NK-92 (cell line): ENCODE data around the gene RIN3.

Source experiments
- DNase-seq: peaks from one replicate; lab custom pipeline; 2025; ENCODE audit not compliant: unreplicated experiment; lab: John Stamatoyannopoulos, UW

RIN3 gene

GRCh38 chr14:92507174-92507768, 6.3 kb upstream of the RIN3 start:
- no peak for DNase-seq

- no peak for DNase-seq
These were observed 2.6 kb upstream of the RIN3 start for GRCh38 chr14:92510972-92511371.

GRCh38 chr14:92511453-92512238, 1.9 kb upstream of the RIN3 start:
- DNase-seq: no peak

GRCh38 chr14:92512807-92513203, 776 bp upstream of the RIN3 start:
- DNase-seq: no peak

- no peak for DNase-seq
These were observed 624 bp downstream of the RIN3 start for GRCh38 chr14:92513966-92514843.

DNA sequence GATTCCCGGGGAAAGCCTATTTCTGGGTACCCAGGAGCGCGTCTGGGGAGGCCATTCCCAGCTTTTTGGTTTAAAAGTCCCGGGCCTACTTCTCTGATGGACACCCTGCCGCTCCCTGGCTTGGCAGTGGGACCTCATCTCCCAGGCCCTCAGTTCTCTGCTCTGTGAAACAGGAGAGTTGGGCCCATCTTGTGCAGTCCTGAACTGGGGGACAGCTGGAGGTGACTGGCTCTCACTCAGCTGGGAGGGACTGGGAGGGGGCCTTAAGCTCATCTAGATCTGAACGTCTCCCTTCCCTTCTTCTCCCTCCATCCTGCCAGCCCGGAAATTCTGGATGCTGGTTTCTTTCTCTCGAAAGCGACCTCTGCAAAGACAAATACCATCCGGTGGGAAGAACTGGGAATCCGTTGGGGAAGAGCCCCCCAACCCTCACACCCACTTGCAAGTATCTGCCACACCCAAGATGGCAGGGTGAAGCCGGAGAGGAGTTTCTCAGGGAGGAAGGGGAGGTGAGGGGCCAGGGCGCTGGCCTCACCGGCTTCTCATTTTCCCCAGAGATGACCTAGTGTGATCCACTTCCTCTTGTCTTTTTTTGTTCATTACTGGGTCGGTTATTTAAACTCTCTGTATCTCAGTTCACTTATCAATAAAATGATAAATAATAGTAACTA, 1.4 kb downstream of the RIN3 start:
- no peak for DNase-seq

- no peak for DNase-seq
These were observed 2.2 kb downstream of the RIN3 start for GRCh38 chr14:92515546-92516343.

DNA sequence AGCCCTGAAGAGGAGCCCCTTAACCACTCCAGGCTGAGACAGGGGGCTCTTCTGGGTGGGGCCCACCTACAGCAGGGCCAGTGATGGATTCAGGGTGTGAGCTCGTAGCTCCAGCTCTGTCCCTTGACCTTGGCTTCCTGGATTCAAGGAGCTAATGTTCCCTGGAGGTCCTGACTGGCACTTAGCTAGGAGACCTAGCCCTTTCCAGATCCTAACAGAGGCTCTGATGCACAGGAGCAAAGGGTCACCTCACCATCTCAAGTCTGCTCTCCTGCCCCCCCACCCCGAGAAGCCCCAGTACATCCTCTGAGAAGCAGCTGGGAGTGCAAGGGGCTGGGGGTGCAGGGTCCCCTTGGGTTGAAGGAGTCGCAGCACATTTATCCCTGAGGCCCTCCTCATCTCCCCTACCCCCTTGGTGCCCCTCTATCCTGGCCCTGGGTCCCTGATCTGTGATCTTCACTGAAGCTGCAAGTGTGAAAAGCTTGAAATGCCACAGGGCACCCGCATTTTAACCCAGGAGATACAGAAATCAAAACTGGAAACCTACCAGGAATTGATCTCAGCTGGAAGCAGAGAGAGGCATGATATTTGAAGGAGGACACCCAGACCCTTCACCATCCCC, 2.9 kb downstream of the RIN3 start:
- no peak for DNase-seq

DNA sequence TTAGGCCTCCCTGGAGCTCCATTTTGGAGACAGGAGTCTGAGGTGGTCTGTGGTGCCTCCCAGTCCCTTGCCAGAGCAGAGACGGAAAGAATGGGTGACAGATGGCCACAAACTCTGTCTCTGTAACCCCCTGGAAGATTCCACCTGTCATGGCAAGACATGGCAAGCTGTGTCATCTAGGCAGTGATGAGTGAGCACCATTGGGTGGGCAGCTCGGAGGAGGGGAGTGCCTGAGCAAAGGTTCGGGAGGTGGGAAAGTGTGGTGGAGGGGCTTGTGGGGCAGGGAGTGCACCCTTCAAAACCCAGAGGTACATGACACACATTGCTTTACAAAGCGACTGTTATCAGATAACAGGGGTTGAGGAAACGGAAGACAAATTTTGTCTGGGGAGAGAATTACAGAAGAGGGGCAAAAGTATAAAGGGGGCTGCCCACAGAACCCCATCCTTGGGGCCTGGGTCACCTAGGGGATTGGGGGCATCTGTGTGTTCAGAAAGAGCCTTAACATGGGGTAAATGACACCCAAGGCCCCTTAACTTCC, 3.5 kb downstream of the RIN3 start:
- DNase-seq: no peak

GRCh38 chr14:92517761-92518160, 4.2 kb downstream of the RIN3 start:
- DNase-seq: no peak

DNA sequence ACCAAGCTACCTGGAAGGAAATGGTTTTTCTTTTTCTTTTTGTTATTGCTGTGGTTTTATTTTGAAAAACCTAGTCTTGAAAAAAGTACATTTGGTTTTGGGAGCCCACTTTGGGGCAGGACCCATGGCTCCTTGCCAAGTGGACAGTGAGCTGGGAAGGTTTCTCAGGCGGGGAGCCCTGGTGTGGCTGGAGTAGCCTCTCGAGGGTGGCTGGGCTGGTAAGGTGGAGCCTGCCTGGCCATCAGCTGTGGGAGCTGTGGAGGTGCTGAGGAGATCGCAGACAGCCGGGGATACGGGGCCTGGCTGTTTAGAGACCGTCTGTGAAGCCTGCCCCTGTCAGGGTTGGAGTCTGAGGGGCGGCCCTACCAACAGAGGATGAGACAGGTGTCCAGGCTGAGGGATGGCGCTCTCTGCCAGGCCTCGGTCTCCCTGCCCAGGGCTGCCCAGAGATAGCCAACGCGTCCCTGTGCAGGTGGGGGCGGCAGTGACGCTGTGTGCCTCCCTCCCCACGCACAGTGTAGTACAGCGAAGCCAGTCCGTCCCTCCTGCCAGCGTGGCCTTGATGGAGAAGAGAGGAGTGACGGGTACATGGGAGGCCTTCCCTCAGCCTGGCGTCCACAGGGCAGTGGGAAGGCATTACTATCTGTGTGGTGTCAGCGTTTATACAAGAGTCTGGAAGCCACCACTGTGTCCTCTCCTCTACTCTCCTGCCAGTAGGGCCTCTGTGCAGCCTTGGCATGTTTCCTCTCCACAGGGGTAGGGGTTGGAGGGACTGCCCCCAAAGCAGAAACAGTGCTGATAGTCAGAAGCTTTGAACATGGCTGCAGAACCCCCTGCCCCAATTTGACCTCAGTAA, 5.9 kb downstream of the RIN3 start:
- no peak for DNase-seq

DNA sequence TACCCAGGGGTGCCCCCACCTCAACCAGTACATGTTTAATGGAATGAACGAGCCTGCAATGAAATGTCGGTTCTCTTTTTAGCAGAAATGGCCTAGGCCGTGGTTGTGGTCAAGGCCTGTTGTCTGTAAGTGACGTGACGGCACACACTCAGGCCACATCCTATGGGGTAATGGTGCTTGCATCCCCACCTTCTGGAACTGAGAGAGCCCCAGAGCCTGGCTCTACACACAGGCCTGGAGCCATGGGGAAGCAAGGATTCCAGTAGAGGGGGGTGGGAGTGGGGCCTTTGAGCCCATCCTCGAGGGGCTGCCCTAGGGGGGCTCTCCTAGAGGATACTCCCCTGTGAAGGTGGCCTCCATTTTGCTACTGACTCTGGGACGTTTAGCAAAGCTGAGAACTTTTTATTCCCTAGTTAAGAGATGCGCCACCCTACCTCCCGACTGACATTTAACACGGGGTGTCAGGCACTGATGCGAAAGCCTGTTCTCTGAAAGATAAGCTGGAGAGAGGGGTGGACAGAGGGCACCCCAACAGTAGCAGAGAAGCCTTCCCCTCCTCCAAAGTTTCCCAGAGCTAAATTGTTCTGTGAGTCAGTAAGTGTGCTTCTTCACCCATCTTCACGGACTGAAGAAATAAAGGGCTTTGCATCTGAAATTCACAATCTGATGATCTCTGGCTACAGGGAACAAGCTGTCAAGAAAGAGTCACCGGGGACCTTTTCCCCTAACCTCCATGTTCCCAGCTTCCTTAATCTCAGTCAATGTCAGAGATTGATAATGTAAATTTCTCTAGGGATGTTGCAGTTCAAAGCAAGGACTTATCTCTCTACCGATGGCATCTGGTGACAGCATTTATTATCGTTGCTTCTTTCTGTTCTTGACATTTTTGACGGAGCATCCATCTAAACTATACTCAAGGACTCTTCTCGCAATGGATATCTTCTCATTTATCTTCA, 6.8 kb downstream of the RIN3 start:
- no peak for DNase-seq

DNA sequence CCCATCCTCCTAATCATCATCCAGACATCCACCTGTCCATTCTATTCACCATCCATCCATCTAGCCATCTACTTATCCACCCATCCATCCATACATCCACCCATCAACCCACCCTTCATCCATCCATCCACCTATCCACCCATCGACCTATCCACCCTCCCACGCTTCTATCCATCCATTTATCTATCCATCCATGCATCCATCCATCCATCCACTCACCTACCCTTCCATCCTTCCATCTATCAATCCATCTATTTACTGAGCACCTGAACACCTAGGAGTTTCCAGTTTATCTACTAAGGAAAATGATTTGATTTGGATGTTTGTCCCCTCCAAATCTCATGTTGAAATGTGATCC, 7.5 kb downstream of the RIN3 start:
- DNase-seq: no peak

- no peak for DNase-seq
These were observed 10.2 kb downstream of the RIN3 start for GRCh38 chr14:92523752-92524151.

- DNase-seq: no peak
These were observed 11.1 kb downstream of the RIN3 start for GRCh38 chr14:92524602-92525185.

DNA sequence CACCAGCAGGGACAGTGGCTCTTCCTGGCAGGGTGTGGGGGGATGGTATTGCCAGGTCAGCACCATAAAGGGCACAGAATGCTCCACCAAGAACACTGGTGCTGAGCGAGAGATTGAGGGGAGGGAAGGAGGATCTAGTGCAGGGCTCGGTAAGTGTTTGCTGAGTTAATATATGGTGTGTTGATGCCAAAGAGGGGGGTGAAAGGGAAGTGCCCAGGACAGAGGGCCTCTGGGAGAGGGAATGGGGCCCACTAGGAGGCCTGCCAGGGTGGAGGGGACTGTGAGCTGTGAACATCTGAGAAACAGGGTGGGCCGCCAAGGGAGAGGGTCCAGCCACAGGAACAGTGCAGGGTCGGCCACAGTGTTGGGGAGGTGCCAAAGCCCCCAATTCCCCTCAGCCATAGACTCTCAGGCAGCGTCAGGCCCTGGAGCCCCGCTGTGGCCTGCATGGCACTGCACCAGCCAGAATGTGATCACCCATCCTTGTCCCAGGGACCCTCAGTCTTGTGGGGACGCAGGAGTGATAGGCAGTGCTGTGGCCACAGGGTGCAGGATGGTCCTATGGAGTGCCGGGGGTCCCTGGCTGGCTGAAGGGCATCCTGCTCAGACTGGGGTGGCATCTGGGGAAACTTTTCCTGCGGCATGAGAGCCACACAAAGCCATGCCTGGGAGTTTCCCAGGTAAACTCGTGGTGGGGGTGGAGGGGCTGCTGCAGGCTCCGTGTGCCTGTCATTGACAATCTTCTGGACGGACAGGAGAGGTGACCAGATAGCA, 11.9 kb downstream of the RIN3 start:
- no peak for DNase-seq

DNA sequence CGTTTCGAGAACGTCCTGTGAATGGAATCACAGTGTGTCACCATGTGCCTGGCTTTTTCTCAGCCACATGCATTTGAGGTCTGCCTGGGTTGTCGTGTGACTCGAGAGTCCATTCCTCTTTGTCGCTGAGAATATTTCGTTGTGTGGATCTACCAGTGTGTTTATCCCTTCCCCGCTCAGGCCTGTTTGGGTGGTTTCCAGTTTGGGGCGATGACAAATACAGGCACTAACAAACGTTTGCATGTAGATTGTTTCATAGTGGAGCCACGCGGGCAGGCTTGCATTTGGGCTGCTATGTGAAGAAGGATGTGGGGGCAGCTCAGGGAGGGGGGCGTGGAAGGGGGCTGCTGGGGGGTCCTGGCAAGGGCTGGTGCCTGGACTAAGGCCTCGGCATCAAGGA, 14.1 kb downstream of the RIN3 start:
- DNase-seq: no peak
